Small intestine (tissue), 7 donors: ENCODE results near the gene NTRK1. TPM values are rescaled to one million over a fixed set of nuclear protein-coding genes. Genes with fewer than 3 reads are reported as not detected.
"Not testable (repeated sequence)": the region's sequence is repeated elsewhere in the genome, so short reads cannot be mapped to it uniquely, and the experiment has no call there.

ENCODE experiments used
- DNase-seq, 2 donors: peaks; one replicate each; pipeline versions ENCODE4 v3.0.0 to v3.0.0-alpha.2; 2013
- FAIRE-seq: peaks from 2 replicates; lab custom pipeline; 2012; peaks lifted over from hg19 to GRCh38; lab: Jason Lieb, UNC
- H3K27ac ChIP-seq, 3 donors: one replicate each; pipeline ENCODE4 v1.5.1; 2013; ENCODE audit warnings: low read length in 2 of 3, mild to moderate bottlenecking in 2 of 3, control low read depth in 1 of 3, inconsistent platforms in 1 of 3, low read depth in 1 of 3, moderate library complexity in 1 of 3
- H3K27me3 ChIP-seq, 3 donors: one replicate each; pipeline ENCODE4 v1.6.1; 2013; ENCODE audit warnings: low read length in 3 of 3, inconsistent platforms in 1 of 3; ENCODE audit not compliant: control insufficient read depth in 3 of 3, insufficient read depth in 3 of 3
- H3K36me3 ChIP-seq, 3 donors: one replicate each; pipeline ENCODE4 v1.6.1; 2013; ENCODE audit warnings: low read length in 3 of 3, inconsistent platforms in 1 of 3, low read depth in 1 of 3, mild to moderate bottlenecking in 1 of 3, moderate library complexity in 1 of 3; ENCODE audit not compliant: control insufficient read depth in 3 of 3, insufficient read depth in 2 of 3
- H3K4me1 ChIP-seq, 3 donors: one replicate each; pipeline ENCODE4 v1.6.1; 2013; ENCODE audit warnings: low read length in 2 of 3, inconsistent platforms in 1 of 3, low read depth in 1 of 3, mild to moderate bottlenecking in 1 of 3, moderate library complexity in 1 of 3; ENCODE audit not compliant: control insufficient read depth in 3 of 3, insufficient read depth in 2 of 3
- H3K4me3 ChIP-seq, 3 donors: one replicate each; pipeline ENCODE4 v1.5.1; 2013; ENCODE audit warnings: low read length in 3 of 3, control low read depth in 1 of 3, inconsistent platforms in 1 of 3, low read depth in 1 of 3, mild to moderate bottlenecking in 1 of 3, moderate library complexity in 1 of 3
- H3K9me3 ChIP-seq, 2 donors: one replicate each; pipeline ENCODE4 v1.6.1; 2013; ENCODE audit warnings: low read depth in 1 of 2, low read length in 1 of 2; ENCODE audit not compliant: control insufficient read depth in 2 of 2, insufficient read depth in 1 of 2
- WGBS, 3 donors: extraction: QIAGEN DNeasy Blood & Tissue Kit; methylation state at CpG; one replicate each; pipeline ENCODE4 v1.1.7; 2013; 5-methylcytosine and 5-hydroxymethylcytosine counted together
- polyA plus RNA-seq, 4 donors: library from polyadenylated mRNA; stranded (reverse) in 3 of 4; unstranded in 1 of 4; fragments of 200-250 nt in 3 of 4; fragments of 120-200 nt in 1 of 4; gene quantifications; one replicate each; pipeline versions ENCODE4 v1.2.1 to v1.2.3, GENCODE V29; 2013
- donor health status: healthy with polysubstance abuse.
- donor health status: control.
- donor health status: control.
- donor health status: Bipolar disorder and iron deficiency.
- donor health status: healthy.

NTRK1 gene
- polyA plus RNA-seq, 4 donors: 0.10 to 0.67 TPM; not detected in 2

GRCh38 chr1:156926175-156926574 lies 65.5 kb downstream of the NTRK1 start:
- H3K4me3 ChIP-seq: no peak overlapping the region
- peaks cover 0 to 10% (median 0%) of the 10 kb centered on the region in 3 donors for H3K4me1 ChIP-seq
- no peak overlapping the region for H3K27ac ChIP-seq
- H3K27me3 ChIP-seq: peaks cover 3 to 91% (median 30%) of the 10 kb centered on the region in 3 donors
- H3K9me3 ChIP-seq: no peaks in the 10 kb centered on the region
- DNase-seq (peak in 1 of 2 donors; percentile 55), FAIRE-seq (no peak)
- H3K36me3 ChIP-seq: no peaks in the 10 kb centered on the region
- 20 to 32% (median 22%) methylated on average over 3 of the region's 3 CpGs for WGBS, 3 donors

- H3K27ac ChIP-seq, H3K9me3 ChIP-seq, DNase-seq, H3K4me1 ChIP-seq, H3K36me3 ChIP-seq, H3K4me3 ChIP-seq, FAIRE-seq: not testable (repeated sequence)
- H3K27me3 ChIP-seq: peaks cover 3 to 86% (median 29%) of the 10 kb centered on the region in 3 donors
- 71 to 84% (median 74%) methylated on average over 6 of the region's 6 CpGs for WGBS, 3 donors
Measured at GRCh38 chr1:156926695-156927094, 66.0 kb downstream of the NTRK1 start.

- DNase-seq (peak; percentile 72 to 83), FAIRE-seq (no peak)
- Histone ChIP-seq H3K4me3 (no peak overlapping the region), H3K36me3 (no peaks in the 10 kb centered on the region), H3K9me3 (no peaks in the 10 kb centered on the region), H3K27me3 (peaks cover 3 to 79% (median 29%) of the 10 kb centered on the region in 3 donors), H3K4me1 (peaks cover 0 to 10% (median 0%) of the 10 kb centered on the region in 3 donors), H3K27ac (no peak overlapping the region)
- WGBS, 3 donors: 5 to 8% (median 6%) methylated on average over 59 to 64 of the region's 64 CpGs
Measured at GRCh38 chr1:156927215-156928042, 66.8 kb downstream of the NTRK1 start.

GRCh38 chr1:156928043-156928602 lies 67.5 kb downstream of the NTRK1 start:
- Histone ChIP-seq H3K36me3 (no peaks in the 10 kb centered on the region), H3K4me1 (peaks cover 0 to 10% (median 0%) of the 10 kb centered on the region in 3 donors), H3K9me3 (no peaks in the 10 kb centered on the region), H3K4me3 (no peak overlapping the region), H3K27me3 (peaks cover 3 to 72% (median 24%) of the 10 kb centered on the region in 3 donors), H3K27ac (no peak overlapping the region)
- DNase-seq (no peak), FAIRE-seq (no peak)
- 11 to 12% (median 12%) methylated on average over 4 of the region's 4 CpGs for WGBS, 3 donors

- H3K4me1 ChIP-seq: no peaks in the 10 kb centered on the region
- 57 to 66% (median 65%) methylated on average over 6 of the region's 6 CpGs for WGBS, 3 donors
- FAIRE-seq: no peak
- DNase-seq: no peak
- no peak overlapping the region for H3K4me3 ChIP-seq
- H3K36me3 ChIP-seq: peaks cover 0 to 9% (median 0%) of the 10 kb centered on the region in 3 donors
- H3K9me3 ChIP-seq: no peaks in the 10 kb centered on the region
- H3K27ac ChIP-seq: no peak overlapping the region
- peaks cover 0 to 56% (median 18%) of the 10 kb centered on the region in 3 donors for H3K27me3 ChIP-seq
Measured at GRCh38 chr1:156929596-156930238, 69.1 kb downstream of the NTRK1 start.

GRCh38 chr1:156930483-156930882 lies 69.8 kb downstream of the NTRK1 start:
- DNase-seq: no peak
- H3K27me3 ChIP-seq: peaks cover 0 to 48% (median 18%) of the 10 kb centered on the region in 3 donors
- no peaks in the 10 kb centered on the region for H3K4me1 ChIP-seq
- 48 to 68% (median 66%) methylated on average over 3 to 4 of the region's 4 CpGs for WGBS, 3 donors
- no peak for FAIRE-seq
- H3K36me3 ChIP-seq: peaks cover 0 to 17% (median 2%) of the 10 kb centered on the region in 3 donors
- no peak overlapping the region for H3K4me3 ChIP-seq
- no peak overlapping the region for H3K27ac ChIP-seq
- H3K9me3 ChIP-seq: no peaks in the 10 kb centered on the region

Other genes with a start within 250 kb of the NTRK1 start
- 10 to 100 TPM in 2 of 4 donors, under 1 TPM in 2; 0.22 to 25.9 (median 6.7) TPM for gene HAPLN2, start 241.4 kb upstream of the NTRK1 start, polyA plus RNA-seq
- gene BCAN, start 218.7 kb upstream of the NTRK1 start, polyA plus RNA-seq: 1 to 10 TPM in 1 of 4 donors, under 1 TPM in 1, not detected in 2; 0.36 to 1.9 TPM
- gene NES, start 183.5 kb upstream of the NTRK1 start, polyA plus RNA-seq: 10 to 100 TPM in 2 of 4 donors, 1 to 10 TPM in 1, under 1 TPM in 1; 0.22 to 17.9 (median 6.4) TPM
- 1 to 10 TPM in 2 of 4 donors, under 1 TPM in 2; 0.81 to 3.1 (median 1.4) TPM for gene CRABP2, start 155.3 kb upstream of the NTRK1 start, polyA plus RNA-seq
- gene METTL25B, start 132.4 kb upstream of the NTRK1 start, polyA plus RNA-seq: 10 to 100 TPM; 27.8 to 79.8 (median 49.4) TPM
- gene ISG20L2, start 132.1 kb upstream of the NTRK1 start, polyA plus RNA-seq: 10 to 100 TPM; 12.5 to 34.5 (median 14.9) TPM
- gene MRPL24, start 119.8 kb upstream of the NTRK1 start, polyA plus RNA-seq: 100 to 1,000 TPM in 1 of 4 donors, 10 to 100 TPM in 3; 57.7 to 102 (median 58.6) TPM
- 100 to 1,000 TPM; 244 to 308 (median 277) TPM for gene HDGF, start 109.2 kb upstream of the NTRK1 start, polyA plus RNA-seq
- 10 to 100 TPM; 45.2 to 56.7 (median 52.8) TPM for gene PRCC, start 93.3 kb upstream of the NTRK1 start, polyA plus RNA-seq
- gene SH2D2A, start 44.0 kb upstream of the NTRK1 start, polyA plus RNA-seq: 1 to 10 TPM in 3 of 4 donors, under 1 TPM in 1; 0.89 to 3.7 (median 2.4) TPM
- under 1 TPM in 2 of 4 donors, not detected in 2; 0.01 to 0.04 TPM for gene INSRR, start 1.7 kb upstream of the NTRK1 start, polyA plus RNA-seq
- 1 to 10 TPM in 2 of 4 donors, under 1 TPM in 2; 0.22 to 6.5 (median 2.6) TPM for gene PEAR1, start 32.9 kb downstream of the NTRK1 start, polyA plus RNA-seq
- under 1 TPM in 2 of 4 donors, not detected in 2; 0.07 to 0.13 TPM for gene LRRC71, start 59.8 kb downstream of the NTRK1 start, polyA plus RNA-seq
- 10 to 100 TPM; 13.2 to 31.5 (median 18.0) TPM for gene ARHGEF11, start 184.9 kb downstream of the NTRK1 start, polyA plus RNA-seq
- not detected for gene ETV3L, start 238.9 kb downstream of the NTRK1 start, polyA plus RNA-seq